ENCODE data around the gene CHST3.

GRCh38 chr10:71918992-71919391 is 45.2 kb upstream of the CHST3 start:
- no peak for TF ChIP-seq POLR2AphosphoS5 (IDR thresholded peaks at IDR 0.05; ENCODE audit: insufficient read depth in 1 of 2, low read depth in 1 of 2)
- TF ChIP-seq POLR2A (IDR thresholded peaks at IDR 0.05): no peak
- TF ChIP-seq CTCF (IDR thresholded peaks at IDR 0.05): no peak
